Lung (tissue), 12 donors: ENCODE measurements around the gene NCKAP5L. TPM values are rescaled to one million over a fixed set of nuclear protein-coding genes. Genes with fewer than 3 reads are reported as not detected.

Source experiments
- ATAC-seq: fragments of 200-7000 bp; cut with Tn5 transposase; one replicate; pipeline ENCODE4 v1.9.1; 2020; ENCODE audit warnings: moderate number of reproducible peaks; ENCODE audit not compliant: insufficient read depth, low FRiP score
- DNase-seq, 3 donors: peaks; one replicate each; pipeline ENCODE4 v3.0.0-alpha.2; 2013 to 2017
- H3K27ac ChIP-seq, 2 donors: one replicate each; pipeline ENCODE4 v1.5.1; 2013; ENCODE audit warnings: mild to moderate bottlenecking in 2 of 2, moderate library complexity in 2 of 2, control low read depth in 1 of 2, inconsistent platforms in 1 of 2, low read depth in 1 of 2, low read length in 1 of 2
- H3K27me3 ChIP-seq, 3 donors: one replicate each; pipeline ENCODE4 v1.5.1; 2013; ENCODE audit warnings: low read length in 2 of 3; ENCODE audit not compliant: control insufficient read depth in 3 of 3, insufficient read depth in 3 of 3
- H3K36me3 ChIP-seq, 4 donors: one replicate each; pipeline ENCODE4 v1.5.1; 2013; ENCODE audit warnings: low read length in 4 of 4, mild to moderate bottlenecking in 1 of 4, moderate library complexity in 1 of 4; ENCODE audit not compliant: control insufficient read depth in 4 of 4, insufficient read depth in 4 of 4
- H3K4me1 ChIP-seq, 5 donors: one replicate each; pipeline ENCODE4 v1.5.1; 2013; ENCODE audit warnings: low read length in 5 of 5, mild to moderate bottlenecking in 2 of 5, moderate library complexity in 1 of 5; ENCODE audit not compliant: control insufficient read depth in 5 of 5, insufficient read depth in 5 of 5
- H3K4me3 ChIP-seq: one replicate; pipeline ENCODE4 v1.5.1; 2013; ENCODE audit warnings: mild to moderate bottlenecking, control low read depth, moderate library complexity
- H3K9ac ChIP-seq, 2 donors: one replicate each; pipeline ENCODE4 v1.5.1; 2013; ENCODE audit warnings: low read length in 2 of 2, control low read depth in 1 of 2; ENCODE audit not compliant: insufficient read depth in 1 of 2
- H3K9me3 ChIP-seq, 4 donors: one replicate each; pipeline ENCODE4 v1.5.1; 2013; ENCODE audit warnings: low read length in 3 of 4, mild to moderate bottlenecking in 1 of 4, moderate library complexity in 1 of 4; ENCODE audit not compliant: control insufficient read depth in 4 of 4, insufficient read depth in 3 of 4
- CTCF ChIP-seq: IDR thresholded peaks from 2 replicates; pipeline ENCODE4 v1.5.1; 2012; ENCODE audit warnings: mild to moderate bottlenecking; ENCODE audit errors: control extremely low read depth, extremely low read depth
- WGBS, 2 donors: extraction: QIAGEN DNeasy Blood & Tissue Kit; methylation state at CpG; one replicate each; pipeline ENCODE4 v1.1.7; 2013; 5-methylcytosine and 5-hydroxymethylcytosine counted together
- polyA plus RNA-seq, 2 donors: library from polyadenylated mRNA; stranded (reverse); fragments of 200-250 nt; gene quantifications; one replicate each; pipeline ENCODE4 v1.2.1, GENCODE V29; 2013
- total RNA-seq, 2 donors: library from RNA; depleted of rRNA in 1 of 2; stranded (reverse); fragments of >200 nt in 1 of 2; gene quantifications; one replicate each; pipeline ENCODE4 v1.2.1, GENCODE V29; 2014 to 2021
- donor health status: control.
- donor health status: control.
- donor health status: Bipolar disorder and iron deficiency.
- donor health status: healthy.
- donor health status: DM: yes; HTN: yes; CAD: no.

Gene NCKAP5L
- total and polyA plus RNA-seq, 4 donors = 15.7 to 30.8 (median 20.1) TPM

DNA sequence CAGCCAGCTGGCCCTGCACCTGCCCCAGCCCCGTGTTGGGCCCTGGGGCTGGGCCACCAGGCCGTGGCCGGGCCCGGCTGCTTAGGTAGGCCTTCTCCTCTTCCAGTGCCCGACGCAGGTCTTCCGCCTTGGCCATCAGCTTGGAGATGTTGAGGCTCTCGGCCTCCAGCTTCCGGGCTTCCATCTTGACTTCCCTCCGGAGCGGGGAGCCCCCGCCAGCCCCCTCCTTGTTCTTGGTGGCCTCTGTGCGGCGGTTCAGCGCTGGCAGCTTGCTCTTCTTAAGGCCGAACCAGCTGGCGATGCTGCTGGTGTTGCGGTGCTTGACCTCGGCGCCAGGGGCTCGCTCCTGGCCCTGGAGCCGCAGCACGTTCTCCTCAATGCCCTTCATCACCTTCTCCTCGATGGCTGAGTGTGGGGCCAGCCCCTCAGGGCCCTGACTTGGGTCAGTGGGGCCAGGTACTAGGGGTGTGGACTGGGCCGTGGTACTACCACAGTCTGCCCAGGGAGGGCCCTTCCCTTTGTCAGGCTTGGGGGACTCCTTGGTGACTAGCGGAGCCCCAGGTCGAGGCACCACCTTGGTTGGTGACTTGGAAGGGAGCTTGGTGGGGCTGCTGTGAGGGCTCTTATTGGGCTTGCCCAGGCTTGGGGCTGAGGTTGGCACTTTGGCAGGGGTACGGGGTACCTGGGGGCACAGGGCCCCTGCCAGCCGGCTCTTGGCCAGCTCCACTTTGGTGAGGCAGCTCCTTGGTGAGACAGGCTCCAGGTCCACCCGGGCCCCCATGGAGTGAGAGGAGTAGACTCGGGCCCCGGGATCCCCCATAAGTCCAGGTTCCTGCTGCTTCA is 33.2 kb downstream of the NCKAP5L start:
- Histone ChIP-seq H3K9ac (no peak overlapping the region), H3K9me3 (no peaks in the 10 kb centered on the region), H3K4me1 (peaks cover 0 to 6% (median 0%) of the 10 kb centered on the region in 5 donors), H3K27me3 (no peaks in the 10 kb centered on the region), H3K27ac (no peak overlapping the region), H3K4me3 (no peak overlapping the region), H3K36me3 (peaks cover 8 to 61% (median 12%) of the 10 kb centered on the region in 4 donors)
- 93 to 98% methylated on average over 32 of the region's 32 CpGs for WGBS, 2 donors
- ATAC-seq (no peak), DNase-seq (no peak)
- no peak for TF ChIP-seq CTCF

DNA sequence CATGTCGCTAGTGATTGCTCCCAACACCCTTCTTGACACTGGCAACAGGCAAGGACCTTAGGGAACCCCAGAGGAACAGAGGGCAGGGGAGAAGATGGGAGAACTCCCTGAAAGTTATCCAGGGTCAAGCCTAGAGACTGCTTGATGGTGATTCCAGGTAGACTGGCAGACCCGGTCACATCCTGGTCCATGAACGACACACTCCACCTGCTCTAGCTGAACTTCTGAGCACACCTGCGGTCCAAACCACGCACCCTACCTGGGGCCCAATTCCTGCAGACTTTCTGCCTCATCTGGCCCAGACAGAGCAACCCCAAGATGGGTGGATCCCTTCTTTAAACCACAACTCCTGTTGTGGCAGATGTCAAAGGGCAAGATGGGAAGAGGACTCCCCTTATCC is 34.2 kb downstream of the NCKAP5L start:
- Histone ChIP-seq H3K4me1 (peaks cover 0 to 6% (median 0%) of the 10 kb centered on the region in 5 donors), H3K27ac (no peak overlapping the region), H3K4me3 (no peak overlapping the region), H3K36me3 (peaks cover 8 to 60% (median 13%) of the 10 kb centered on the region in 4 donors), H3K9ac (no peak overlapping the region), H3K9me3 (no peaks in the 10 kb centered on the region), H3K27me3 (no peaks in the 10 kb centered on the region)
- TF ChIP-seq CTCF = no peak
- WGBS, 2 donors = 95 to 96% methylated on average over 5 of the region's 5 CpGs
- DNase-seq = no peak
- no peak for ATAC-seq

- TF ChIP-seq CTCF = no peak
- peaks cover 0 to 6% (median 0%) of the 10 kb centered on the region in 5 donors for H3K4me1 ChIP-seq
- no peaks in the 10 kb centered on the region for H3K9me3 ChIP-seq
- peak; percentile 5 for ATAC-seq
- H3K36me3 ChIP-seq = peaks cover 8 to 58% (median 11%) of the 10 kb centered on the region in 4 donors
- H3K9ac ChIP-seq = no peak overlapping the region
- H3K4me3 ChIP-seq = no peak overlapping the region
- DNase-seq = no peak
- H3K27me3 ChIP-seq = no peaks in the 10 kb centered on the region
- no peak overlapping the region for H3K27ac ChIP-seq
- WGBS, 2 donors = 93 to 94% methylated on average over 8 to 9 of the region's 9 CpGs
These were observed 34.6 kb downstream of the NCKAP5L start for GRCh38 chr12:49793620-49794019.
